Ovary (tissue), 3 donors: ENCODE measurements around the gene TRIML2.

ENCODE experiments used
- POLR2A ChIP-seq: fragments of 450-650 bp; IDR thresholded peaks from one replicate; pipeline ENCODE4 v1.6.1; 2017; ENCODE audit warnings: antibody characterized with exemption, mild to moderate bottlenecking, moderate library complexity
- TF ChIP-seq, protein P1 (sequence below), 3 donors: fragments of 450-650 bp in 2 of 3; fragments of 200-600 bp in 1 of 3; IDR thresholded peaks; one replicate each; pipeline versions ENCODE4 v1.5.1 to v1.8.0; 2016 to 2022; ENCODE audit warnings: antibody characterized with exemption in 3 of 3, mild to moderate bottlenecking in 1 of 3
- donor health status: DM: no; HTN: no; CAD: no.

- TF ChIP-seq, protein P1, sequence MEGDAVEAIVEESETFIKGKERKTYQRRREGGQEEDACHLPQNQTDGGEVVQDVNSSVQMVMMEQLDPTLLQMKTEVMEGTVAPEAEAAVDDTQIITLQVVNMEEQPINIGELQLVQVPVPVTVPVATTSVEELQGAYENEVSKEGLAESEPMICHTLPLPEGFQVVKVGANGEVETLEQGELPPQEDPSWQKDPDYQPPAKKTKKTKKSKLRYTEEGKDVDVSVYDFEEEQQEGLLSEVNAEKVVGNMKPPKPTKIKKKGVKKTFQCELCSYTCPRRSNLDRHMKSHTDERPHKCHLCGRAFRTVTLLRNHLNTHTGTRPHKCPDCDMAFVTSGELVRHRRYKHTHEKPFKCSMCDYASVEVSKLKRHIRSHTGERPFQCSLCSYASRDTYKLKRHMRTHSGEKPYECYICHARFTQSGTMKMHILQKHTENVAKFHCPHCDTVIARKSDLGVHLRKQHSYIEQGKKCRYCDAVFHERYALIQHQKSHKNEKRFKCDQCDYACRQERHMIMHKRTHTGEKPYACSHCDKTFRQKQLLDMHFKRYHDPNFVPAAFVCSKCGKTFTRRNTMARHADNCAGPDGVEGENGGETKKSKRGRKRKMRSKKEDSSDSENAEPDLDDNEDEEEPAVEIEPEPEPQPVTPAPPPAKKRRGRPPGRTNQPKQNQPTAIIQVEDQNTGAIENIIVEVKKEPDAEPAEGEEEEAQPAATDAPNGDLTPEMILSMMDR (IDR thresholded peaks at IDR 0.05), result no peak
- no peak for TF ChIP-seq POLR2A
Measured at GRCh38 chr4:188117631-188118324, 8.4 kb upstream of the TRIML2 start.
